ENCODE measurements around the gene KLHL25. TPM values are rescaled to one million over a fixed set of nuclear protein-coding genes. Genes with fewer than 3 reads are reported as not detected.

KLHL25 gene
- total and polyA plus RNA-seq, 4 donors = 2.3 to 34.2 (median 11.4) TPM

GRCh38 chr15:85782064-85782463 lies 12.7 kb downstream of the KLHL25 start:
- H3K9me3 ChIP-seq (ENCODE audit: control insufficient read depth in 4 of 4, low read length in 3 of 4) = no peaks in the 10 kb centered on the region
- H3K27ac ChIP-seq (ENCODE audit: low read depth in 1 of 2, low read length in 2 of 2) = no peak overlapping the region
- 93% methylated on average over 6 of the region's 6 CpGs for WGBS
- no peak overlapping the region for H3K4me3 ChIP-seq (ENCODE audit: low read depth in 1 of 3, low read length in 3 of 3)
- no peaks in the 10 kb centered on the region for H3K36me3 ChIP-seq (ENCODE audit: control insufficient read depth in 4 of 4, insufficient read depth in 3 of 4, low read depth in 1 of 4, low read length in 3 of 4)
- no peak for TF ChIP-seq FOXA1 (IDR thresholded peaks at IDR 0.05)
- TF ChIP-seq HNF4A (conservative IDR thresholded peaks at IDR 0.05) = peak in 1 of 2 donors; percentile 10
- peak in 1 of 2 donors; percentile 31 for TF ChIP-seq RXRA (IDR thresholded peaks at IDR 0.05)
- TF ChIP-seq FOXA2 (IDR thresholded peaks at IDR 0.05) = no peak
- no peak for DNase-seq (ENCODE audit: low spot score)
- no peaks in the 10 kb centered on the region for H3K27me3 ChIP-seq (ENCODE audit: control insufficient read depth in 4 of 4, insufficient read depth in 4 of 4, low read length in 3 of 4)
- H3K4me1 ChIP-seq (ENCODE audit: control insufficient read depth in 4 of 4, insufficient read depth in 4 of 4, low read length in 3 of 4) = peaks cover 18 to 49% (median 25%) of the 10 kb centered on the region in 4 donors
- H3K9ac ChIP-seq (ENCODE audit: low read depth in 1 of 2, low read length in 2 of 2) = no peak overlapping the region

GRCh38 chr15:85781099-85781498 lies 13.6 kb downstream of the KLHL25 start:
- Histone ChIP-seq H3K4me3 (ENCODE audit: low read depth in 1 of 3, low read length in 3 of 3) (peak overlapping the region in 1 of 3 donors; percentile 40), H3K27ac (ENCODE audit: low read depth in 1 of 2, low read length in 2 of 2) (peak overlapping the region; percentile 74 to 87), H3K27me3 (ENCODE audit: control insufficient read depth in 4 of 4, insufficient read depth in 4 of 4, low read length in 3 of 4) (no peaks in the 10 kb centered on the region), H3K9me3 (ENCODE audit: control insufficient read depth in 4 of 4, low read length in 3 of 4) (no peaks in the 10 kb centered on the region), H3K36me3 (ENCODE audit: control insufficient read depth in 4 of 4, insufficient read depth in 3 of 4, low read depth in 1 of 4, low read length in 3 of 4) (no peaks in the 10 kb centered on the region), H3K4me1 (ENCODE audit: control insufficient read depth in 4 of 4, insufficient read depth in 4 of 4, low read length in 3 of 4) (peaks cover 16 to 46% (median 21%) of the 10 kb centered on the region in 4 donors), H3K9ac (ENCODE audit: low read depth in 1 of 2, low read length in 2 of 2) (no peak overlapping the region)
- TF ChIP-seq FOXA1 (IDR thresholded peaks at IDR 0.05) (peak; percentile 90), SP1 (IDR thresholded peaks at IDR 0.05) (peak; percentile 94), NR2F2 (IDR thresholded peaks at IDR 0.05) (peak; percentile 14), REST (IDR thresholded peaks at IDR 0.05) (peak; percentile 69), YY1 (IDR thresholded peaks at IDR 0.05) (peak; percentile 96), TAF1 (conservative IDR thresholded peaks at IDR 0.05) (no peak), RXRA (IDR thresholded peaks at IDR 0.05) (peak; percentile 94 to 97), RAD21 (IDR thresholded peaks at IDR 0.05) (peak; percentile 33 to 47), JUND (IDR thresholded peaks at IDR 0.05) (peak in 1 of 2 donors; percentile 70), ATF3 (IDR thresholded peaks at IDR 0.05) (peak; percentile 24), MAX (IDR thresholded peaks at IDR 0.05) (peak; percentile 75), HNF4G (IDR thresholded peaks at IDR 0.05) (peak; percentile 66), GABPA (IDR thresholded peaks at IDR 0.05 in 1 of 2, conservative IDR thresholded peaks at IDR 0.05 in 1 of 2) (no peak), FOXA2 (IDR thresholded peaks at IDR 0.05) (peak; percentile 84), EGR1 (IDR thresholded peaks at IDR 0.05; ENCODE audit: low read depth in 2 of 2) (no peak), HNF4A (conservative IDR thresholded peaks at IDR 0.05) (peak; percentile 86 to 90), ZBTB33 (IDR thresholded peaks at IDR 0.05) (peak; percentile 73), CTCF (IDR thresholded peaks at IDR 0.05; ENCODE audit: low read depth, low read length, missing input control) (no peak)
- no peak for DNase-seq (ENCODE audit: low spot score)
- 40% methylated on average over 7 of the region's 7 CpGs for WGBS
